HL-60 (cell line): ENCODE data around the gene CRYBA4.

Experiments
- DNase-seq, 2 experiments: peaks; one replicate each; pipeline ENCODE4 v3.0.0-alpha.2; 2010 to 2020; ENCODE audit warnings: low read depth in 1 of 2, low spot score in 1 of 2
- H3K27ac ChIP-seq: fragments of 250-450 bp; sonication (Bioruptor Pico); replicated peaks from 2 replicates; pipeline ENCODE4 v1.5.1; 2020; ENCODE audit warnings: mild to moderate bottlenecking, moderate library complexity
- H3K27me3 ChIP-seq: fragments of 250-450 bp; sonication (Bioruptor Pico); 2 replicates; pipeline ENCODE4 v1.5.1; 2021; ENCODE audit warnings: mild to moderate bottlenecking, moderate library complexity; ENCODE audit not compliant: insufficient read depth, poor library complexity, severe bottlenecking
- H3K4me3 ChIP-seq: replicated peaks from 2 replicates; pipeline ENCODE4 v1.5.1; 2011; ENCODE audit warnings: mild to moderate bottlenecking, control low read depth, low read length; ENCODE audit not compliant: insufficient read depth
- CTCF ChIP-seq: IDR thresholded peaks from one replicate; pipeline ENCODE4 v1.5.1; 2011; ENCODE audit warnings: low read length, control low read depth, inconsistent platforms; ENCODE audit not compliant: insufficient read depth
- GABPA ChIP-seq: IDR thresholded peaks from 2 replicates; pipeline ENCODE4 v1.6.1; 2012; ENCODE audit warnings: low read depth
- POLR2AphosphoS5 ChIP-seq: IDR thresholded peaks from 2 replicates; pipeline ENCODE4 v1.6.1; 2012; ENCODE audit warnings: low read depth
- REST ChIP-seq: IDR thresholded peaks from 2 replicates; pipeline ENCODE4 v1.6.1; 2012; ENCODE audit warnings: low read depth; ENCODE audit not compliant: insufficient replicate concordance
- SPI1 ChIP-seq: IDR thresholded peaks from 2 replicates; pipeline ENCODE4 v1.6.1; 2012; ENCODE audit warnings: low read depth, mild to moderate bottlenecking, borderline replicate concordance

The CRYBA4 gene

GRCh38 chr22:26672060-26672471, 50.3 kb downstream of the CRYBA4 start:
- no peak for DNase-seq
- Histone ChIP-seq H3K27me3 (no peaks in the 10 kb centered on the region), H3K4me3 (peak overlapping the region; percentile 9), H3K27ac (peak overlapping the region; percentile 91)
- TF ChIP-seq SPI1 = no peak
- no peak for TF ChIP-seq REST
- no peak for TF ChIP-seq GABPA
- no peak for TF ChIP-seq CTCF
- no peak for TF ChIP-seq POLR2AphosphoS5

- peak; percentile 97 to 98 for DNase-seq
- peak overlapping the region; percentile 91 for H3K4me3 ChIP-seq
- TF ChIP-seq POLR2AphosphoS5 = peak; percentile 80
- TF ChIP-seq SPI1 = peak; percentile 44; the same call in 1 of the 2 replicates
- TF ChIP-seq CTCF = no peak
- peak; percentile 94 for TF ChIP-seq GABPA
- TF ChIP-seq REST = peak; percentile 35
- H3K27me3 ChIP-seq = no peaks in the 10 kb centered on the region
- H3K27ac ChIP-seq = peak overlapping the region; percentile 91
Observed at GRCh38 chr22:26672590-26673468, 51.1 kb downstream of the CRYBA4 start.

- H3K27me3 ChIP-seq = no peaks in the 10 kb centered on the region
- TF ChIP-seq POLR2AphosphoS5 (no peak), SPI1 (no peak), CTCF (no peak), GABPA (no peak), REST (no peak)
- peak overlapping the region; percentile 91 for H3K27ac ChIP-seq
- H3K4me3 ChIP-seq = peak overlapping the region; percentile 91
- DNase-seq = no peak
Observed at GRCh38 chr22:26673486-26673885, 51.7 kb downstream of the CRYBA4 start.
